ENCODE measurements around the gene PROC. TPM values are rescaled to one million over a fixed set of nuclear protein-coding genes. Genes with fewer than 3 reads are reported as not detected.

The PROC gene
- total and polyA plus RNA-seq, 2 of the 8 experiments (the other 6 are each of a cell fraction or from before 2014, with no cell fraction given), result 1.5 to 1.6 TPM

DNA sequence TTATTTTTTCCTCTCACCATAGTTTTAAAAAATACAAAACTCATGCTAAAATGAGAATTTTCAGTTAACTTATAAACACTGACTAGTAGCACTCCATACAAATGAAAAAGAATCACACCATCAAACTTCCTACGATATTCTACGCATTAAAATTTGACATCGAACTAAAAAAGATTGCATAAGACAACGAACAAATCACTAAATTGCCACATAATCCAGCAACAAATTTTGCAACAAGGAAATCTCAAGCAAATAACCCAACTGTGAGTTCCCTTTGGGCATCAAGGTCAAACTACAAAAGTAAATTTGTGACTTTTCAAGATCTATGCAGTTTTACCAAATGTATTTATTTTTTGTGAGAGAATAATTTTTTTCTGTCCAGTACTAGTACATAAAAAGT lies 32.0 kb upstream of the PROC start (continued):
- TF ChIP-seq, protein P1, sequence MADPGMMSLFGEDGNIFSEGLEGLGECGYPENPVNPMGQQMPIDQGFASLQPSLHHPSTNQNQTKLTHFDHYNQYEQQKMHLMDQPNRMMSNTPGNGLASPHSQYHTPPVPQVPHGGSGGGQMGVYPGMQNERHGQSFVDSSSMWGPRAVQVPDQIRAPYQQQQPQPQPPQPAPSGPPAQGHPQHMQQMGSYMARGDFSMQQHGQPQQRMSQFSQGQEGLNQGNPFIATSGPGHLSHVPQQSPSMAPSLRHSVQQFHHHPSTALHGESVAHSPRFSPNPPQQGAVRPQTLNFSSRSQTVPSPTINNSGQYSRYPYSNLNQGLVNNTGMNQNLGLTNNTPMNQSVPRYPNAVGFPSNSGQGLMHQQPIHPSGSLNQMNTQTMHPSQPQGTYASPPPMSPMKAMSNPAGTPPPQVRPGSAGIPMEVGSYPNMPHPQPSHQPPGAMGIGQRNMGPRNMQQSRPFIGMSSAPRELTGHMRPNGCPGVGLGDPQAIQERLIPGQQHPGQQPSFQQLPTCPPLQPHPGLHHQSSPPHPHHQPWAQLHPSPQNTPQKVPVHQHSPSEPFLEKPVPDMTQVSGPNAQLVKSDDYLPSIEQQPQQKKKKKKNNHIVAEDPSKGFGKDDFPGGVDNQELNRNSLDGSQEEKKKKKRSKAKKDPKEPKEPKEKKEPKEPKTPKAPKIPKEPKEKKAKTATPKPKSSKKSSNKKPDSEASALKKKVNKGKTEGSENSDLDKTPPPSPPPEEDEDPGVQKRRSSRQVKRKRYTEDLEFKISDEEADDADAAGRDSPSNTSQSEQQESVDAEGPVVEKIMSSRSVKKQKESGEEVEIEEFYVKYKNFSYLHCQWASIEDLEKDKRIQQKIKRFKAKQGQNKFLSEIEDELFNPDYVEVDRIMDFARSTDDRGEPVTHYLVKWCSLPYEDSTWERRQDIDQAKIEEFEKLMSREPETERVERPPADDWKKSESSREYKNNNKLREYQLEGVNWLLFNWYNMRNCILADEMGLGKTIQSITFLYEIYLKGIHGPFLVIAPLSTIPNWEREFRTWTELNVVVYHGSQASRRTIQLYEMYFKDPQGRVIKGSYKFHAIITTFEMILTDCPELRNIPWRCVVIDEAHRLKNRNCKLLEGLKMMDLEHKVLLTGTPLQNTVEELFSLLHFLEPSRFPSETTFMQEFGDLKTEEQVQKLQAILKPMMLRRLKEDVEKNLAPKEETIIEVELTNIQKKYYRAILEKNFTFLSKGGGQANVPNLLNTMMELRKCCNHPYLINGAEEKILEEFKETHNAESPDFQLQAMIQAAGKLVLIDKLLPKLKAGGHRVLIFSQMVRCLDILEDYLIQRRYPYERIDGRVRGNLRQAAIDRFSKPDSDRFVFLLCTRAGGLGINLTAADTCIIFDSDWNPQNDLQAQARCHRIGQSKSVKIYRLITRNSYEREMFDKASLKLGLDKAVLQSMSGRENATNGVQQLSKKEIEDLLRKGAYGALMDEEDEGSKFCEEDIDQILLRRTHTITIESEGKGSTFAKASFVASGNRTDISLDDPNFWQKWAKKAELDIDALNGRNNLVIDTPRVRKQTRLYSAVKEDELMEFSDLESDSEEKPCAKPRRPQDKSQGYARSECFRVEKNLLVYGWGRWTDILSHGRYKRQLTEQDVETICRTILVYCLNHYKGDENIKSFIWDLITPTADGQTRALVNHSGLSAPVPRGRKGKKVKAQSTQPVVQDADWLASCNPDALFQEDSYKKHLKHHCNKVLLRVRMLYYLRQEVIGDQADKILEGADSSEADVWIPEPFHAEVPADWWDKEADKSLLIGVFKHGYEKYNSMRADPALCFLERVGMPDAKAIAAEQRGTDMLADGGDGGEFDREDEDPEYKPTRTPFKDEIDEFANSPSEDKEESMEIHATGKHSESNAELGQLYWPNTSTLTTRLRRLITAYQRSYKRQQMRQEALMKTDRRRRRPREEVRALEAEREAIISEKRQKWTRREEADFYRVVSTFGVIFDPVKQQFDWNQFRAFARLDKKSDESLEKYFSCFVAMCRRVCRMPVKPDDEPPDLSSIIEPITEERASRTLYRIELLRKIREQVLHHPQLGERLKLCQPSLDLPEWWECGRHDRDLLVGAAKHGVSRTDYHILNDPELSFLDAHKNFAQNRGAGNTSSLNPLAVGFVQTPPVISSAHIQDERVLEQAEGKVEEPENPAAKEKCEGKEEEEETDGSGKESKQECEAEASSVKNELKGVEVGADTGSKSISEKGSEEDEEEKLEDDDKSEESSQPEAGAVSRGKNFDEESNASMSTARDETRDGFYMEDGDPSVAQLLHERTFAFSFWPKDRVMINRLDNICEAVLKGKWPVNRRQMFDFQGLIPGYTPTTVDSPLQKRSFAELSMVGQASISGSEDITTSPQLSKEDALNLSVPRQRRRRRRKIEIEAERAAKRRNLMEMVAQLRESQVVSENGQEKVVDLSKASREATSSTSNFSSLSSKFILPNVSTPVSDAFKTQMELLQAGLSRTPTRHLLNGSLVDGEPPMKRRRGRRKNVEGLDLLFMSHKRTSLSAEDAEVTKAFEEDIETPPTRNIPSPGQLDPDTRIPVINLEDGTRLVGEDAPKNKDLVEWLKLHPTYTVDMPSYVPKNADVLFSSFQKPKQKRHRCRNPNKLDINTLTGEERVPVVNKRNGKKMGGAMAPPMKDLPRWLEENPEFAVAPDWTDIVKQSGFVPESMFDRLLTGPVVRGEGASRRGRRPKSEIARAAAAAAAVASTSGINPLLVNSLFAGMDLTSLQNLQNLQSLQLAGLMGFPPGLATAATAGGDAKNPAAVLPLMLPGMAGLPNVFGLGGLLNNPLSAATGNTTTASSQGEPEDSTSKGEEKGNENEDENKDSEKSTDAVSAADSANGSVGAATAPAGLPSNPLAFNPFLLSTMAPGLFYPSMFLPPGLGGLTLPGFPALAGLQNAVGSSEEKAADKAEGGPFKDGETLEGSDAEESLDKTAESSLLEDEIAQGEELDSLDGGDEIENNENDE (IDR thresholded peaks at IDR 0.05; ENCODE audit: insufficient replicate concordance, low read length), result no peak
- TF ChIP-seq POU5F1 (IDR thresholded peaks at IDR 0.05; ENCODE audit: low read depth, low read length) (no peak), CREB1 (IDR thresholded peaks at IDR 0.05) (no peak), TAF7 (optimal IDR thresholded peaks at IDR 0.05; ENCODE audit: borderline replicate concordance, low read depth, low read length) (no peak), KDM5A (IDR thresholded peaks at IDR 0.05; ENCODE audit: low read length) (no peak), GABPA (IDR thresholded peaks at IDR 0.05; ENCODE audit: borderline replicate concordance, insufficient read depth, low read length) (no peak), HDAC2 (IDR thresholded peaks at IDR 0.05; ENCODE audit: borderline replicate concordance in 1 of 2, low read depth in 2 of 2, low read length in 2 of 2) (no peak)
